ENCODE measurements around the gene CATSPERD. TPM values are rescaled to one million over a fixed set of nuclear protein-coding genes. Genes with fewer than 3 reads are reported as not detected.

Gene CATSPERD
- polyA plus RNA-seq, 2 of the 4 experiments (the other 2 are of a cell fraction) = 0.03 TPM; not detected in 1

- WGBS (ENCODE audit: missing lambda C conversion rate) = 86% methylated on average over 8 of the region's 45 CpGs
- Histone ChIP-seq H3K9me3 (no peaks in the 10 kb centered on the region), H3K4me2 (no peak overlapping the region), H3K27ac (no peak overlapping the region), H3K4me1 (peaks cover 13% of the 10 kb centered on the region), H3K4me3 (no peak overlapping the region)
- no peak for TF ChIP-seq KDM1A (IDR thresholded peaks at IDR 0.05; ENCODE audit: low read depth)
- TF ChIP-seq JUN (IDR thresholded peaks at IDR 0.05) = 0 out of 5 replicates have a peak, but pooled peaks of 1 of the 2 experiments have one; percentile 22
- FAIRE-seq = no peak
- ChIA-PET POLR2A (no interaction called here), CTCF (no interaction called here)
- DNase-seq (ENCODE audit: low read depth in 1 of 2, low spot score in 1 of 2) = no peak
- ATAC-seq = no peak
These were observed 26.1 kb upstream of the CATSPERD start for GRCh38 chr19:5694167-5694955.

GRCh38 chr19:5694956-5695648, 25.3 kb upstream of the CATSPERD start:
- ChIA-PET CTCF (no interaction called here), POLR2A (no interaction called here)
- DNase-seq (ENCODE audit: low read depth in 1 of 2, low spot score in 1 of 2) = no peak
- FAIRE-seq = no peak
- Histone ChIP-seq H3K4me2 (no peak overlapping the region), H3K9me3 (no peaks in the 10 kb centered on the region), H3K4me1 (peaks cover 13% of the 10 kb centered on the region), H3K4me3 (no peak overlapping the region), H3K27ac (no peak overlapping the region)
- 94% methylated on average over 3 of the region's 8 CpGs for WGBS (ENCODE audit: missing lambda C conversion rate)
- TF ChIP-seq ATOH8 (CRISPR knock-in tag; IDR thresholded peaks at IDR 0.05; ENCODE audit: low read depth) (no peak), ZFP36 (IDR thresholded peaks at IDR 0.05; ENCODE audit: borderline replicate concordance, partially characterized antibody) (peak; percentile 95)
- ATAC-seq = no peak

- CTCF ChIA-PET = no interaction called here
- FAIRE-seq = no peak
- POLR2A ChIA-PET = no interaction called here
These were observed 24.7 kb upstream of the CATSPERD start for GRCh38 chr19:5695649-5696195.

DNA sequence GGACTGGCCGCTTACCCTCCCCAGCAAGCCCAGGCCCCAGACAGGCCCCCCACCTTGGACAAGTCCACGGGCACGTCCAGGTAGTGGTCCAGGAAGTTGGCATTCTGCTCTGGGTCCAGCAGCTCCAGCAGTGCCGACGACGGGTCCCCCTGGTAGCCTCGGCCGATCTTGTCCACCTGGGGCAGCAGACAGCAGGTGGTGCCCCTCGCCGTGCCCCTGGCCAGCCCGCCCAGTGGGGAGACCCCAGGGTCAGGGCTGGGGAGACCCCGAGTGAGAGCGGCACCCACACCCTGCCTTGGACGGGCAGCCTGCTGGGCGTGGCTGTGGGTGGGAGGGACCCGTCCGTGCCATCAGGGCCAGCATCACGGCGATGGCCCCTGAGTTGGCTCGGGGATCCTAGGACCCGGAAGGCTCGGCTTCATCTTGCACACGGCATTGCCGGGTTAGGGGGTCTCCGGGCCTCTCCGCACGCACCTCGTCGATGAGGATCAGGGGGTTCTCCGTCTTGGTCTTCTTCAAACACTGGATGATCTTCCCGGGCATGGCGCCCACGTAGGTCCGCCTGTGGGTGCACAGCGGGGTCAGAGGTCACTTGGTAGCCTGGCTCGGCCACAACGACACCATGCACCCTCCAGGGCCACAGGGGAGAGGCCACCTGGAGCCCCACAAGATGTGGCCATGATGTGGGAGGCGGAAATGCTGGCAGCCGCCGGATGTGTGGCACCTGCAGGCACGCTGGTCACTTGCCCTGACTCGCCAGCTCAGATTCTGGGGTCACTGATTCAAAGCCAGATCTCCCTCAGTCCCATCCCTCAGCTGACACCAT, 24.0 kb upstream of the CATSPERD start:
- DNase-seq (ENCODE audit: low read depth in 1 of 2, low spot score in 1 of 2) = no peak
- H3K9me3 ChIP-seq = no peaks in the 10 kb centered on the region
- H3K27ac ChIP-seq = no peak overlapping the region
- no peak overlapping the region for H3K4me2 ChIP-seq
- WGBS (ENCODE audit: missing lambda C conversion rate) = 91% methylated on average over 13 of the region's 42 CpGs
- no peak for ATAC-seq
- H3K4me1 ChIP-seq = peaks cover 13% of the 10 kb centered on the region
- ChIA-PET POLR2A (no interaction called here), CTCF (no interaction called here)
- no peak for FAIRE-seq
- TF ChIP-seq HOXB13 (CRISPR knock-in tag; IDR thresholded peaks at IDR 0.05; ENCODE audit: low read depth) (no peak), EHMT2 (IDR thresholded peaks at IDR 0.05; ENCODE audit: low read depth) (no peak), CEBPB (IDR thresholded peaks at IDR 0.05) (no peak), HOXA7 (CRISPR knock-in tag; IDR thresholded peaks at IDR 0.05) (no peak), MYC (IDR thresholded peaks at IDR 0.05; ENCODE audit: borderline replicate concordance, low read length) (no peak), HEYL (CRISPR knock-in tag; IDR thresholded peaks at IDR 0.05) (no peak)
- H3K4me3 ChIP-seq = no peak overlapping the region

More at GRCh38 chr19:5695649-5696195, 24.7 kb upstream of the CATSPERD start:
- Histone ChIP-seq H3K27ac (no peak overlapping the region), H3K4me3 (no peak overlapping the region), H3K9me3 (no peaks in the 10 kb centered on the region), H3K4me1 (peaks cover 13% of the 10 kb centered on the region), H3K4me2 (no peak overlapping the region)
- TF ChIP-seq HEYL (CRISPR knock-in tag; IDR thresholded peaks at IDR 0.05) = no peak
- TF ChIP-seq JUN (IDR thresholded peaks at IDR 0.05) = peak in 1 of 2 experiments; percentile 23; a peak in 1 of 5 replicates
- TF ChIP-seq, protein P1, sequence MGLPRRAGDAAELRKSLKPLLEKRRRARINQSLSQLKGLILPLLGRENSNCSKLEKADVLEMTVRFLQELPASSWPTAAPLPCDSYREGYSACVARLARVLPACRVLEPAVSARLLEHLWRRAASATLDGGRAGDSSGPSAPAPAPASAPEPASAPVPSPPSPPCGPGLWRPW (IDR thresholded peaks at IDR 0.05) = no peak
- TF ChIP-seq, protein P2, sequence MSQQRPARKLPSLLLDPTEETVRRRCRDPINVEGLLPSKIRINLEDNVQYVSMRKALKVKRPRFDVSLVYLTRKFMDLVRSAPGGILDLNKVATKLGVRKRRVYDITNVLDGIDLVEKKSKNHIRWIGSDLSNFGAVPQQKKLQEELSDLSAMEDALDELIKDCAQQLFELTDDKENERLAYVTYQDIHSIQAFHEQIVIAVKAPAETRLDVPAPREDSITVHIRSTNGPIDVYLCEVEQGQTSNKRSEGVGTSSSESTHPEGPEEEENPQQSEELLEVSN (IDR thresholded peaks at IDR 0.05; ENCODE audit: borderline replicate concordance, low read depth) = no peak
- TF ChIP-seq TFCP2L1 (CRISPR knock-in tag; IDR thresholded peaks at IDR 0.05) = no peak
- TF ChIP-seq EHMT2 (IDR thresholded peaks at IDR 0.05; ENCODE audit: low read depth) = no peak
- no peak for ATAC-seq
- WGBS (ENCODE audit: missing lambda C conversion rate) = 97% methylated on average over 11 of the region's 28 CpGs
- no peak for DNase-seq (ENCODE audit: low read depth in 1 of 2, low spot score in 1 of 2)

Data from A549 (cell line).